Kasumi-1 (cell line): ENCODE data around the gene PTRHD1.
"Not testable (repeated sequence)": the region's sequence is repeated elsewhere in the genome, so short reads cannot be mapped to it uniquely, and the experiment has no call there.

Experiments
- DNase-seq, 2 experiments: peaks; one replicate each; lab custom pipeline; 2025; lab: John Stamatoyannopoulos, UW

PTRHD1 gene

DNA sequence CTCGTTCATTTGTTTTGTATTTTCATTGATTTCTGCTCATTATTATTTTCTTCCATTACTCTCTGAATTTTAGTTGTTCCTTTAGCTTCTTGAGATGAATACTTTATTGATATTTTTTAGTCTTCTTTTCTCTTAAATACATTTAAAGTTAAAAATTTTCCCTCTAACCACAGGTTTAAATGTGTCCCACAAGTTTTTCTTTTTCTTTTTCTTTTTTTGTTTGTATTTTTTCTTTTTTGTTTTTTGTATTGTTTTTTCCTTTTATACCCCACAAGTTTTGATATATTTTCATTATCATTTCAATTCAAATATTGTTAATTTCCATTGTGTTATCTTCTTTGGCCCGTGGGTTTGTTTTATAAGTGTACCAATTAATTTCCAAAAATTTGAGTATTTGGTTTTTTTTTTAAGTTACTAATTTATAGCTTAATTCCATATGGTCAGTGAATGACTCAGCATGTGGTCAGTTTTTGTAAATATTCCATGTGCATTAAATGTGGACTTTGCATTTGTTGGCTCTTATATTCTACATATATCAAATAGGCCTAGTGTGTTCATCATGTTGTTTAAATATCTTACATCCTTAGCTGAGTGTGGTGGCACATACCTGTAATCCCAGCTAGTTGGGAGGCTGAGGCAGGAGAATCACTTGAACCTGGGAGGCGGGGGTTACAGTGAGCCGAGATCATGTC is 16.3 kb upstream of the PTRHD1 start:
- no peak for DNase-seq

DNA sequence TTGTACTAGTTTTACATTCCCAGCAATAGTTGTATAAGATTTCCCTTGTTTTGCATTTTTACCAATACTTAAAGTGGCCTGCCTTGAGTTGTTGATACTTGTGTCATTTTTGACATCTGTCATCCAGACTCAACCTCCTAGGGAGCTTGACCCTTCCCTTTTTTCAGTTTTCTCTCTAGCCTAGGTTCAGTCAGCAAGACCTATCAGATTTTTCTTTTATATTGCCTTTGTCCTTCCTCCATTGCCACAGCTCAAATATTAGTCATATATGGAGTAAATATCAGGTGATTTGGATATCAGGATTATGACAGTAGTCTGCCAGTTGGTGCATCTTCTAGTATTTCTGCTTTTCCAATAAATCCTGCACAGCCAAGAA is 13.5 kb upstream of the PTRHD1 start:
- no peak for DNase-seq

DNA sequence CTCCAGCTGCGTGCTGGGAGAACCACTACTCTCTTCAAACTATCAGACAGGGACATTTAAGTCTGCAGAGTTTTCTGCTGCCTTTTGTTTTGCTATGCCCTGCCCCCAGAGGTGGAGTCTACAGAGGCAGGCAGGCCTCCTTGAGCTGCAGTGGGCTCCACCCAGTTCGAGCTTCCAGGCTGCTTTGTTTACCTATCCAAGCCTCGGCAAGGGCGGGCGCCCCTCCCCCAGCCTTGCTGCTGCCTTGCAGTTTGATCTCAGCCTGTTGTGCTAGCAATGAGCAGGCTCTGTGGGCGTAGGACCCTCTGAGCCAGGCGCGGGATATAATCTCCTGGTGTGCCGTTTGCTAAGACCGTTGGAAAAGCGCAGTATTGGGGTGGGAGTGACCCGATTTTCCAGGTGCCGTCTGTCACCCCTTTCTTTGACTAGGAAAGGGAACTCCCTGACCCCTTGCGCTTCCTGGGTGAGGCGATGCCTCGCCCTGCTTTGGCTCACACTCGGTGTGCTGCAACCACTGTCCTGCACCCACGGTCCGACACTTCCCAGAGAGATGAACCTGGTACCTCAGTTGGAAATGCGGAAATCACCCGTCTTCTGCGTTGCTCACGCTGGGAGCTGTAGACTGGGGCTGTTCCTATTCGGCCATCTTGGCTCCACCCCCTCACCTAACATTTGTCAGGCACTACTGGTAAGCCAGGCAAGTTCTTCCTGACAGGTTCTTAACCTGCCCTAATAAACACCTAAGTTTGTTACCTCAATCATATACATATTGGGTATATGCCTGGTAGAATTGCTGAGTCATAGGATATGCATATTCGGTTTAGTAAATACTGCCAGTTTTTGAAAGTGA is 12.8 kb upstream of the PTRHD1 start:
- DNase-seq, result not testable (repeated sequence)

DNA sequence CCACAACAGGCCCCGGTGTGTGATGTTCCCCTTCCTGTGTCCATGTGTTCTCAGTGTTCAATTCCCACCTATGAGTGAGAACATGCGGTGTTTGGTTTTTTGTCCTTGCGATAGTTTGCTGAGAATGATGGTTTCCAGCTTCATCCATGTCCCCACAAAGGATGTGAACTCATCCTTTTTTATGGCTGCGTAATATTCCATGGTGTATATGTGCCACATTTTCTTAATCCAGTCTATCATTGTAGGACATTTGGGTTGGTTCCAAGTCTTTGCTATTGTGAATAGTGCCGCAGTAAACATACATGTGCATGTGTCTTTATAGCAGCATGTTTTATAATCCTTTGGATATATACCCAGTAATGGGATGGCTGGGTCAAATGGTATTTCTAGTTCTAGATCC is 7.3 kb upstream of the PTRHD1 start:
- DNase-seq, result not testable (repeated sequence)

DNA sequence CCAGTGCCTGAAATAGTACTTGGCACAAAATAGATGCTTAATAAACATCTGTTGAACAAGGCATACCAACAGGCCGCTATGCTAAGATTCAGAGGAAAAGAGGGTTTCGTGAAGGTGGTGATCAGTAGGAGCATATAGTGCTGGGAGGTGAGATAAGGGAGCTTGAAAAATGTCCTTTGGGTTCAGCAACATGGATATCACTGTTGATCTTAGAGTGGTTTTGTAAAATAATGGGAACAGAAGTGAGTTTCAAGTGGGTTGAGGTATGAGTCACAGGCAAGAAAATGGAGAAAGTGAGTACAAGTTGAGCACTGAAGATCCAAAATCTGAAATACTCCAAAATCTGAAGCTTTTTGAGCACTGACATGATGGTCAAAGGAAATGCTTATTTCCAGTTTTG is 4.5 kb upstream of the PTRHD1 start:
- no peak for DNase-seq

DNA sequence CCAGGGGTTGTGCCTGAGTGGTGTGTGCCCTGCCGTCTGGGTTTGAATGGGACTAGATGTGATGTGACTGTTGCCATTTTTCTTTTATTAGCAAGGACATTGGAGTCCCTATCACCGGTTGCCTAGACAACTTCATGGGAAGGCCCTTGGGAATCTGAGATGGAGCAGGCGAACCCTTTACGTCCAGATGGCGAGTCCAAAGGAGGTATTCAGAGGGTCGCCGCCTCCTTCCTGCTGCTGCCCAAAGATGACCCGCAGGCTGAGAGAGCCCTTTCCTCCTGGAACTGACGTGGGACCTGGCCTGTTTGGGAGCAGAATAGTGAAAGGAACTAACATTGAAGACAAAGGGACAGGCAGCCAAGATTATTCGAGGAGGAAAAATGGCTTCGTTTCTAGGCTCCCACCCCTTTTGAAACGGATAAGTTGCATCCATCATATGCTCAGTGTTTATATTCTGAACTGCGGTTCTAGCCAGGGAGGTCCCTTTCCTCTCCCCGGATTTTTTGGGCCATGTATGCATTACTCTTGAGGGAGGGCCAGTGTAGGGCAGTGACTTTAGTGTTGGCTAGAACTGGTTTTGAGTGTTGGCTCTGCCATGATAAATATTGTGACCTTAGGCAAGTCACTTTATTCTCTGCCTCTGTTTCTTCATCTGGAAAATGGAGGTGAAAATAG is 707 bp upstream of the PTRHD1 start:
- peak; percentile 13 to 26 for DNase-seq

DNA sequence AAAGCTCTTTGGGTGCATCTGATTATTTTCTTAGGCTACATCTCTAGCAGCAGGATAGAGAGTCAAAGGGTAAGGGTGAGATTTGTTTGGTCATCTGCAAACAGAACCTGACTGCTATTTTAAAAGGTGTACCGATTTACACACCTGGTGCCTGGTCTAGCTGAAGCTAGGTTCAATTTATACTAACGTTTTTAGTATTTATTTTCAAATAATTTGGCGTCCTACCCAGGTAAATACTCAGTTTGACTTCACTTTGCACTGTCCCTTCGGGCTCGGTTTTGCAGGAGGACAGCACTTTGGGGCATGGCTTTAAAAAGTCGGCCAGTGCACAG is 683 bp downstream of the PTRHD1 start:
- DNase-seq, result peak in 1 of 2 experiments; percentile 28

DNA sequence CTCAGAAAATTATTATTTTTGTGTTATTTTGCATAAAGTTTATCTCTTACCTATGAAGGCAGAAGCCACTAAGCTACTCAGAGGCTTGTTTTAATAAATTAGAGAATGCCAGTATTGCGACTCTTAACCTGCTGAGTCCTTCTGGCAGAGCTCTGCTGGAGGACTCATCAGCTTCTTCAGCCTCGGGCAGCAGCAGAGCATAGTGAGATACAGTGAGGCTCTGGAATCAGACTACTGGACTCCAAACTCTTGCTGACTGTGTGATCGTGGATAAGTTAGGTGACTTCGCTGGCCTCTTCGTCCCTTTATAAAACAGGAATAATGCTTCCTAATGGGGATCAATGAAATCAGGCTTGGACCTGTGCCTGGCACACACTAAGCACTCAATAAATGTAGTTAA is 1.7 kb downstream of the PTRHD1 start:
- no peak for DNase-seq

DNA sequence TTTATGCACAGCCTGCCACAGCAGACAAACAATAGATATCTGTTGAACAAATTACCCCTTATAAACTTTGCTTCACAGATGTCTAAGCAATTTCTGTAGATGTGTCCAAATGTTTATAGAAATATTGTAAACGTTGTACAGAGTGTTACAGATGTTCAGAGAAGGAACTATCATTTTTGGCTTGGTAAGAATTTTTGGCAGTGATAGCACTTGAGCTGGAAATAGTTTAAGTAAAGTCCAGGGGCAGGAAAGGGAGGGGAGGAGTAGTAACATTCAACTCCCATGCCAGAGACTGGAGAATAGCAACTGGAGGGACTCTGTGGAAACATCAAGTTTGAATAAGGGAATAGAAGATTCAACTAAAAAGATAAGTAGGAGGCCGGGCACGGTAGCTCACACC is 4.4 kb downstream of the PTRHD1 start:
- DNase-seq, result no peak

DNA sequence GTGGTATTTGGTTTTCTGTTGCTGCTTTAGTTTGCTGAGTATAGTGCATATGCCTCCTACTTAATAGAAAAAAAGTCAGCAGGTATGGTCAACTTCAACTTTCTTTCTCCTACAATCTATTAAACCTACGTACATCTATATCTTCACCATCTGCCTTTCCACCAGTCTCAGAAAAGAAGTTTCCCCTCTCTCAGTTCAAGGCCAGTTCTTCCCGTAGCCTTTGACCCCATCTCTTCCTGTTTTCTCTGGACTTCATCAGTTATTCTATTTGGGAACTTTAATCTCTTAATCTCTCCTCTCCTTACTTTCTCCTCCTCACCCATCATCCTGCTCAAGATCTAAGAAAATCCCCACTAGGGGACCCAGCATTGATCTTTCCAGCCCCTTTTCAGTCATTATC is 5.7 kb downstream of the PTRHD1 start:
- no peak for DNase-seq

DNA sequence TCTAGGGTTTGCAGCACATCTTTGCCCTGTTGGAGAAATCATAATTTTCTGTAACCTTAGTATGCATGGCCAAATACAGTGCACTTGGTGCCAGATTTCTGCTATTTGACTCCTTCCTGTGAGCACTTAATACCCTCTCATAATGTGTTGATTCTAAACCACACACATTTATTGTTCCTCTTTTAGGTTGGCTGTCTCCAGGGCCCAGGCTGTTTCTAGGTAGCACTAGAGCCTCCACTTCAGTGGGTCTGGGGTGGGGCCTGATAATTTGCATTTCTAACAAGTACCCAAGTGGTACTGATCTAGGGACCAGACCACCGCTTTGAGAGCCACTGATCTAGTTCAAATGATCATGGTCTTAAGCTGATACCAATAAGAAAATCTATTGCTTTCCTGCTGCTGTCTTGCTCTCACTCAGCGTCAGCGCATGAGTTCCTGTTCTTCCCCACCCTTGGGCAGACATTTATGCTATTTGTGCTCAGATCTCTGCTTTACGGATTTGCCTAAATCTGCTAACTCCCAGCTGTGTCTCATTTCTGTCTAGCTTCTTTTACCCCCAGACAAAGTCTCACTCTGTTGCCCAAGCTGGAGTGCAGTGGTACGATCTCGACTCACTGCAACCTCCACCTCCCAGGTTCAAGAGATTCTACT is 7.4 kb downstream of the PTRHD1 start:
- DNase-seq, result peak; percentile 86 to 93

DNA sequence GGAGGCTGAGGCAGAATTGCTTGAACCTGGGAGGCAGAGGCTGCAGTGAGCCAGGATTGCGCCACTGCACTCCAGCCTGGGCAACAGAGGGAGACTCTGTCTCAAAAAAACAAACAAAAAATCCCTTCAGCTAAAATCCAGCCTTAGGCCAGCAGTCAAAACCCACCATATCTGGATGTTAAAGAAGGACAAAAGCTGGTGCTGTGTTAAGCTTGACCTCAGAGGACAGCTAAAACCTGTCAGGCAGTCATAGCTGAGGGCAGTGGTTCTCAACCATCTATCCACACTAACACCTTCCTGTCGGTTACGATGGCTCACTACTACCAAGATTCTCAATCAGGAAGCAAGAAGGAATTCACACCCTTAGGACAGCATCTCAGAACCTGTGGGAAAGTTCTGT is 9.6 kb downstream of the PTRHD1 start:
- DNase-seq, result no peak

DNA sequence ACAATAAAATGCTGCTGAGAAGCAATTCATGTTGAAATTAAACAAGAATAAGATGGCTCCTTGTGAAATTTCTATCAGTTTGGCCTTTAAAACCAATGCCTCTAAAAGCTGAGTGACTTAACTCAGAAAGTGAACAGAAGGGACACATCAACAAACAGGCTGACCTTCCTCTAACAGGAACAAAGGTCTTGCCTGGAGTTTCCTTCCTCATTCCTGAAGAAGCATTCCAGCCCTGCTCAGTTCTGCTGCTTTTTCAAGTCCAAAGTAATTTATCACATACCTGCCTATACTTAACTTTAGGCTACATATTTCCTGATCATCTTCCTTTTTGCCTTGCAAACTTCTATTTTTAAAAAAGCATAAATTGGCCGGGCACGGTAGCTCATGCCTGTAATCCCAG is 14.1 kb downstream of the PTRHD1 start:
- DNase-seq, result no peak

DNA sequence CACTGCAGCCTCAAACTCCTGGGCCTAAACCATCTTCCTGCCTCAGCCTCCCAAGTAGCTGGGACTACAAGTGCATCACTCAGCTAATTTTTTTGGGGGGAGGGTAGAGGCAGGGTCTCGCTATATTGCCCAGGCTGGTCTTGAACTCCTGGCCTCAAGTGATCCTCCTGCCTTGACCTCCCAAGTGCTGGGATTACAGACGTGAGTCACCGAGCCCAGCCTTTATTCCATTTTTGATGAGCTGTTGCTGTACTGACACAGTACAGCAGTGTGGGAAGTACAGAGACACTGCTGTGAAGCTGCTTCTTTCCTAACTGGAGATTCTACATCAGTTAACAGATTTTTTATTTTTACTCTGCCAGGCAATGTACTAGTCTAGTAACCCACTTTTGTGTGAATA is 18.8 kb downstream of the PTRHD1 start:
- no peak for DNase-seq

DNA sequence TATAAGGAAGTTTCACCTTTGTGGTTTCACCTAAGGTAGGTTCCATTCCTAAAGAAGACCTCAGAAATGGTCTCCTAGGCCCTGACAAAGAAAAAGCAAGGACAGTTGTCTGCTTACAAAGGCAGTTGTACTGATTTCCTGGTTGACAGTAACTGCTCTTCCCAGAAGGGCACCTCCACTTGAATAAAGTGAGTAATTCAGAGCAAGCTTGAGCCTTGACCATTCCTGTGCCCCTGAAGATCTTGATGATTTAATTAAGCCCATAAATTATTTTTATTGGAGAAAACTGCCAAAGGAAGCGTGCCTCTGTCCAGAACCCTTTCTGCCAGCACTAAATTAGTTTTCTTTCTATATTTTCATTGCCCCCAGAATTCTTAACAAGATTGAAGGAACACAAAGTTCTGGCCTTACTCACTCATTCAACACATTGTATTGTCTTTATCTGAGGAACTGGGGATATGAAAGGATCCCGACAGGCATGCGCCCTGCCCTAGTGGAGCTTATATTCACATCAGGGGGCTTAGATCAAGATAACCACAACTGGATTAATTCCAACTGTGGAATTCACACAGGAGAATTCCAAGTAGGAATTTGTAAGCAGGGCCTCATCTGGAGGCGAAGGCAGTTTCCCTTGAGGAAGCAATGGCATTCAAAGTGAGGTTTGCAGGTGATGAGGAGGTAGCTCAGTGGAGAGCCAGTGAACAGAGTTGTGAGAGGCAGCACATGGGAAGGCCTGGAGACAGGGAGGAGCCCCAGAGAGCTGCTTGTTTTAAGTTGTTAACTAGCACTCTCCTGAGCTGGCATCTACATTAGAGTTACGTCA is 21.2 kb downstream of the PTRHD1 start:
- DNase-seq, result no peak

DNA sequence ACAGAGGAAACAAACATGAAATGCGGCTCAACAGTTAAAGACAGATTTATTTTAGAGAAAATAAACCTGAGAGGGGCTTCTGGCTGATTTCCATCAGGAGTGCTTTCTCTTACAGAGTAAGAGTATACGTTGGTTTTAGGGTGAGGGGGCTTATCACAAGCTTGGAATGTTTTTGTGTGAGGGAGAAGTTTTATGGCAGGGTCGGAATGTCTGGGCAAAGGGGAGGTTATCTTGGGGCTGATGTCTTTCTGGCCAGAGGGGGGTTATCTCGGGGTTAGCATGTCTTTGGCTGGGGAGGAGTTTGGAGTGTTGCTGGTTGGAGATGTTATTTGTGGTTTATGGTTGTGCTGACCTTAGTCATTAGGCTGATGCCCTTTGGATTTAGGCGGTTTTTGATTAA is 22.1 kb downstream of the PTRHD1 start:
- no peak for DNase-seq

DNA sequence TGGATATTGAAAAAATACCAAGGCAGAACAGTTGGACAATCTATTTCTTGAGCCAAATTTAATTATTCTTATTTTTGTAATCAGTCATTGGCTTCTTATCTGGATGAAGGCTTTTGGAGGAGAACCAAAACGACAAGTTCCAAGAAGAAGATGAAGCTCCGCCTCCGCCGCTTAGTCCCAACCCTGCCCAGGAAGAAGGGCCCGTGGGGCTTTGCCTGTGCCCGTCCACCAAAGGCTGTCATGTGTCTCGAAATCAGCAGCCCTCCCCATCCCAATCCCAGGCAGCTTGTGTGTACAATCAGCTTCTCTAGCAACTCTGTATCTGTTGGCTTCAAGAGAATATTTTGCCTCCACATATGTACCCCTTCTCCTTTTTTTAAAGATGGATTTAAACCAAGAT is 24.6 kb downstream of the PTRHD1 start:
- DNase-seq, result no peak

DNA sequence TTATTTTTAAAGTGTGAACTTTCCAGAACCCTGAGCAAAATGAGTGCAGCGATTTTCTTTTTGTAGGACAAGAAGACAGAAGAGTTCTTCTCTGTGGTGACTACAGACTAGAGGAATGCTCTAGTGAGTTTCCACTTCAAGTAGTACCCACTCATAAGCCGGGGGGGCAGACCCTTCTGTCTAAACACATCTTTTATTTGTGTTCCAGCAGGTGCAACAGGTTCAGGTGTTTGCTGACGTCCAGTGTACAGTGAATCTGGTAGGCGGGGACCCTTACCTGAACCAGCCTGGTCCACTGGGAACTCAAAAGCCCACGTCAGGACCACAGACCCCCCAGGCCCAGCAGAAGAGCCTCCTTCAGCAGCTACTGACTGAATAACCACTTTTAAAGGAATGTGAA is 25.2 kb downstream of the PTRHD1 start:
- no peak for DNase-seq

DNA sequence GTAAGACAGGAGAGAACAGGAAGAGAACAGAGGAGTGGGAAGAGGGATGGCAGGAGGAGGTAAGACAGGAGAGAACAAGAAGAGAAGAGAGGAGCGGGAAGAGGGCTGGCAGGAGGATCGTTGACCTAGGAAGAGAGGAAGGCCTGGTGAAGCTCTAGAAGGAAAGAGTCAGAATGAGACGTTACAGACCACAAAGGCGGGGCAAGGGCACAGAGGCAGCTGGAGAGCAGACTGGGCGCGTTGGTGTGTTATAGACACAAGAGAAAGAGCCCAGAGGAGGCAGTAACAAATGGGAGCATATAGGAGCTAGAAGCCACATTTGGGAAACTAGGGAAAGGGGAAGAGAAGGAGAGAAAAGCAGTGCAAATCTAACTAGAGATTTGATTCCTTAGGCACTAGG is 26.6 kb downstream of the PTRHD1 start:
- peak in 1 of 2 experiments; percentile 46 for DNase-seq

DNA sequence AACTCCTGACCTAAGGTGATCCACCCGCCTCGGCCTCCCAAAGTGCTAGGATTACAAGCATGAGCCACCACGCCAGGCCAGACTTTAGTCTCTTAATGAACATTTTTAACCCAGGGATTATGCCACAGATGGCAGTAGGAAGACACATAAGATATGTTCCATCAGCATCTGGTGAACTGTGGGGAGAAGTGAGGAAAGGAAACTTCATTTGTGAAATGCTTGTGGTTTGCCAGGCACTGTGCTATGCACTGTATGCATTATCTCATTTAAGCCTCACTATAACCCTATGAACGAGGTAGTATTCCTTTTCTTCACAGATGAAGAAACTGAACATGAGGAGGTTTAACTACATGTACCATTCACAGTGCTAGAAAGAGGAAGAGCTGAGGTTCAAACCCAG is 29.3 kb downstream of the PTRHD1 start:
- DNase-seq, result no peak

DNA sequence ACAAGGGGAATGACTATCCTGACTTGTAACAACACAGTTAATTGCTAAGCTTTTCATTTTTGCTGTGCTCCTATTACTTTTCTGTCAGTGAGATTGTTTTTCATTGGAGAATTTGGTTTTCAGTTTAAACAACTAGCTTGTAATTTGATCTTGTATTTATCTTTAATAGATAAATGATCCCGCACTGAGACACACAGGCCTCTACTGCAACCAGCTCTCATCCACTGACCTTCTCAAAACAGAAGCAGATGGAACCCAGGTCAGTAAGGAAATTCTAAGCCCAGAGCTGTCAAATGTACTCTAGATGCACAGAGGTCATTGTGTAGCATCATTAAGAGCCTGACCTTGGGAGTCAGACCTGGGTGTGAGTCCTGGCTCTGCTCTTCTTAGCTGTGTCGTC is 30.7 kb downstream of the PTRHD1 start:
- no peak for DNase-seq

DNA sequence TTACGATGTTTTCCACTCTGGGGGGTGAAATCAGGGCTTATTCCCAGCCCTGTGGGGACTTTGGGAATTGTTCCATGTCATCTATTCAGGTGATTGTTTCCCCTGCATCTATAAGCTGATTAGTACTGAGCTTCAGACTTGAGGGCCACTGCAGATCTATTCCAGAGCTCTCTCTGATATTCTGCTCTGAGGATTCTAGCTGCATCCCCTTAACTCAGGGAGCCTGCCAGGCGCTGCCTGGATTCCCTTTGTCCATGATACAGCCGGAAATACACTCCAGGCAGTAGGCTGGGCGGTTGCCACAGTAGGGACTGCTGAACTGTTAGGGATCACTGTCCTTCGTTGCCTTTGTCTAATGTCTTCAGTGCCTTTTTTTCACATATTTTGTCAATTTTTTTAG is 31.3 kb downstream of the PTRHD1 start:
- no peak for DNase-seq
